Bronchial smooth muscle cell (primary cell): ENCODE data around the gene GALNT18. TPM values are rescaled to one million over a fixed set of nuclear protein-coding genes. Genes with fewer than 3 reads are reported as not detected.

ENCODE experiments used
- total RNA-seq: library from RNA; depleted of rRNA; stranded (reverse); fragments of >200 nt; gene quantifications from 2 replicates; pipeline ENCODE4 v1.2.1, GENCODE V29; 2014

GALNT18 gene
- total RNA-seq, result 0.94 and 0.95 TPM in 2 replicates

DNA sequence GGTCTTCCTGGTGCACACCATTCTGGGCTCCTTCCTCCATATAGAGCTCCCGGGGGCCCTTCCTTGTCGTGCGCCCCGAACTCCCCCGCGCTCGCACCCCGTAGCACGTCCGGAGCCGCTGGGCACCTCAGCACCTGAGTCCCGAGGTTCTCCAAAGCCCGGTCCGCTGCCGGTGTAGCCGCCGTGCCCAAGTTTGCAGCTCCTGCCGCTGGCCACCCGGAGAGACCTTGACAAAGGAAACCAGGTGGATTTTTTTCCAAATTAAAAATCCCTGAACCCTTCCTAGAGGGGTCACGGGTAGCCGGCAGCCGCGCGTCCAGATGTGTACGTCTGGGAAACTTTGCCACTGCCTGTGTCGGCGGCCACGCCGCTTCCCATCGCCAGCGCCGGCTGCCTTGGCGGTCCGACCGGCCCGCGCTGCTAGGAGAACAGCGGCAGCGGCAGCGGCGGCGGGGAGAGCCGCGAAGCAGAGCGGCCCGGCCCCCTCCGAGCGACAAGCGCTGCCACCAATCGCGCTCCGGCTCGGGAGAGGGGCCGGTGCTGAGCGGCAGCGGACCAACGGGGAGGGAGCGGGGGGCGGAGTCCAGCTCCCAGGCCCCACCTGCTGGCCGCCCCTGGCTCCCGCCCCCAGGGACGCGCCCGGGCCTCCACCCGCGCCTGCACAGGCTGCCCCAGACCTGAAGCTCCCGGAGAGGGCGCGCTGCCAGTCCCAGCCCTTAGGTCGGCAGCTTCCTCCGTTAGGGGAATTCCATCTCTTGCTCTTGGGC, at the start of gene GALNT18:
Gene GALNT18, minus strand, starts transcription at position 433 of the 767 bp plus-strand sequence.

DNA sequence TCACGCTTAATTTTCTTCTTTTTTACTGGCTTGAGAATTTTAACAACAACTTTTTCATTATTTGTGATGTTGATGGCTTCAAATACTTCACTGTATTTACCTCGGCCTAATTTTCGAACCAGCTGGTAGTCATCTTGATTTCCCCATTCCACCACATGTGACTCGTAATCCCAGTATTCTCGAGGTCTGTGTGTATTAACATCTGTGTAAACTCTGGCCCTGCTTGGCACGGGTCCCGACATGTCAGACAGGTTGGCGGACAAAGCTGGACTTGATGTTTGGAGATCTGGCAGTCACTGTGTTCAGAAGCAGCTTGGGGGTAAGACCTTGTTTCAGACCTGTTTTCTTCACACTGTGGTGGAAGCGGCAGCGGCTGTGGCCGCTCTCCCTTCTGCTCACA, 268.9 kb downstream of the GALNT18 start, which contains the start of gene CSNK2A3:
Gene CSNK2A3, minus strand, starts transcription at position 373 of the 400 bp plus-strand sequence. Its CDS starts 131 bp downstream, at position 242.

Other genes with a start within 250 kb of the GALNT18 start
- gene USP47, start 220.0 kb upstream of the GALNT18 start, total RNA-seq, result 65.9 and 87.8 TPM in 2 replicates